Small intestine (tissue), 7 donors: ENCODE results near the gene PARD3B. TPM values are rescaled to one million over a fixed set of nuclear protein-coding genes. Genes with fewer than 3 reads are reported as not detected.
A peak's percentile ranks its signal among the peaks of the same experiment; 100 is the strongest.

Experiments used
- DNase-seq, 2 donors: peaks; one replicate each; pipeline versions ENCODE4 v3.0.0 to v3.0.0-alpha.2; 2013
- FAIRE-seq: peaks from 2 replicates; lab custom pipeline; 2012; peaks lifted over from hg19 to GRCh38; lab: Jason Lieb, UNC
- H3K27ac ChIP-seq, 3 donors: one replicate each; pipeline ENCODE4 v1.5.1; 2013; ENCODE audit warnings: low read length in 2 of 3, mild to moderate bottlenecking in 2 of 3, control low read depth in 1 of 3, inconsistent platforms in 1 of 3, low read depth in 1 of 3, moderate library complexity in 1 of 3
- H3K27me3 ChIP-seq, 3 donors: one replicate each; pipeline ENCODE4 v1.6.1; 2013; ENCODE audit warnings: low read length in 3 of 3, inconsistent platforms in 1 of 3; ENCODE audit not compliant: control insufficient read depth in 3 of 3, insufficient read depth in 3 of 3
- H3K36me3 ChIP-seq, 3 donors: one replicate each; pipeline ENCODE4 v1.6.1; 2013; ENCODE audit warnings: low read length in 3 of 3, inconsistent platforms in 1 of 3, low read depth in 1 of 3, mild to moderate bottlenecking in 1 of 3, moderate library complexity in 1 of 3; ENCODE audit not compliant: control insufficient read depth in 3 of 3, insufficient read depth in 2 of 3
- H3K4me1 ChIP-seq, 3 donors: one replicate each; pipeline ENCODE4 v1.6.1; 2013; ENCODE audit warnings: low read length in 2 of 3, inconsistent platforms in 1 of 3, low read depth in 1 of 3, mild to moderate bottlenecking in 1 of 3, moderate library complexity in 1 of 3; ENCODE audit not compliant: control insufficient read depth in 3 of 3, insufficient read depth in 2 of 3
- H3K4me3 ChIP-seq, 3 donors: one replicate each; pipeline ENCODE4 v1.5.1; 2013; ENCODE audit warnings: low read length in 3 of 3, control low read depth in 1 of 3, inconsistent platforms in 1 of 3, low read depth in 1 of 3, mild to moderate bottlenecking in 1 of 3, moderate library complexity in 1 of 3
- H3K9me3 ChIP-seq, 2 donors: one replicate each; pipeline ENCODE4 v1.6.1; 2013; ENCODE audit warnings: low read depth in 1 of 2, low read length in 1 of 2; ENCODE audit not compliant: control insufficient read depth in 2 of 2, insufficient read depth in 1 of 2
- WGBS, 3 donors: extraction: QIAGEN DNeasy Blood & Tissue Kit; methylation state at CpG; one replicate each; pipeline ENCODE4 v1.1.7; 2013; 5-methylcytosine and 5-hydroxymethylcytosine counted together
- polyA plus RNA-seq, 4 donors: library from polyadenylated mRNA; stranded (reverse) in 3 of 4; unstranded in 1 of 4; fragments of 200-250 nt in 3 of 4; fragments of 120-200 nt in 1 of 4; gene quantifications; one replicate each; pipeline versions ENCODE4 v1.2.1 to v1.2.3, GENCODE V29; 2013
- donor health status: healthy with polysubstance abuse.
- donor health status: control.
- donor health status: control.
- donor health status: Bipolar disorder and iron deficiency.
- donor health status: healthy.

PARD3B gene
- polyA plus RNA-seq, 4 donors = 2.8 to 10.7 (median 3.6) TPM

- DNase-seq (no peak), FAIRE-seq (no peak)
- Histone ChIP-seq H3K27me3 (no peaks in the 10 kb centered on the region), H3K4me1 (no peaks in the 10 kb centered on the region), H3K4me3 (no peak overlapping the region), H3K36me3 (peaks cover 0 to 2% (median 0%) of the 10 kb centered on the region in 3 donors), H3K9me3 (peaks cover 0 to 10% of the 10 kb centered on the region in 2 donors), H3K27ac (no peak overlapping the region)
- WGBS, 3 donors = 77 to 92% (median 86%) methylated on average over 4 of the region's 4 CpGs
Observed at GRCh38 chr2:204863336-204863735, 318.1 kb downstream of the PARD3B start.

GRCh38 chr2:204869132-204869823 is 324.0 kb downstream of the PARD3B start:
- no peak for DNase-seq
- Histone ChIP-seq H3K27me3 (no peaks in the 10 kb centered on the region), H3K4me3 (no peak overlapping the region), H3K27ac (no peak overlapping the region), H3K9me3 (no peaks in the 10 kb centered on the region), H3K4me1 (peaks cover 0 to 2% (median 0%) of the 10 kb centered on the region in 3 donors), H3K36me3 (no peaks in the 10 kb centered on the region)
- FAIRE-seq = no peak
- 58 to 86% (median 75%) methylated on average over 3 of the region's 3 CpGs for WGBS, 3 donors

GRCh38 chr2:204870053-204870452 is 324.8 kb downstream of the PARD3B start:
- DNase-seq = no peak
- no peaks in the 10 kb centered on the region for H3K27me3 ChIP-seq
- H3K27ac ChIP-seq = no peak overlapping the region
- FAIRE-seq = no peak
- 80 to 90% (median 86%) methylated on average over 2 of the region's 2 CpGs for WGBS, 3 donors
- no peaks in the 10 kb centered on the region for H3K9me3 ChIP-seq
- H3K4me3 ChIP-seq = no peak overlapping the region
- no peaks in the 10 kb centered on the region for H3K36me3 ChIP-seq
- peaks cover 0 to 2% (median 0%) of the 10 kb centered on the region in 3 donors for H3K4me1 ChIP-seq

- Histone ChIP-seq H3K9me3 (no peaks in the 10 kb centered on the region), H3K4me3 (no peak overlapping the region), H3K27ac (no peak overlapping the region), H3K36me3 (no peaks in the 10 kb centered on the region), H3K4me1 (peaks cover 0 to 2% (median 0%) of the 10 kb centered on the region in 3 donors), H3K27me3 (no peaks in the 10 kb centered on the region)
- WGBS, 3 donors = 61 to 85% (median 61%) methylated on average over 1 of the region's 1 CpG
- FAIRE-seq (no peak), DNase-seq (peak; percentile 13 to 31)
Observed at GRCh38 chr2:204871231-204871953, 326.1 kb downstream of the PARD3B start.

GRCh38 chr2:204876311-204876710 is 331.0 kb downstream of the PARD3B start:
- H3K4me1 ChIP-seq = peaks cover 0 to 2% (median 0%) of the 10 kb centered on the region in 3 donors
- no peaks in the 10 kb centered on the region for H3K36me3 ChIP-seq
- no peak overlapping the region for H3K4me3 ChIP-seq
- WGBS, 3 donors = 85 to 90% (median 85%) methylated on average over 4 of the region's 4 CpGs
- no peak for FAIRE-seq
- no peaks in the 10 kb centered on the region for H3K9me3 ChIP-seq
- no peak for DNase-seq
- no peaks in the 10 kb centered on the region for H3K27me3 ChIP-seq
- H3K27ac ChIP-seq = no peak overlapping the region

DNA sequence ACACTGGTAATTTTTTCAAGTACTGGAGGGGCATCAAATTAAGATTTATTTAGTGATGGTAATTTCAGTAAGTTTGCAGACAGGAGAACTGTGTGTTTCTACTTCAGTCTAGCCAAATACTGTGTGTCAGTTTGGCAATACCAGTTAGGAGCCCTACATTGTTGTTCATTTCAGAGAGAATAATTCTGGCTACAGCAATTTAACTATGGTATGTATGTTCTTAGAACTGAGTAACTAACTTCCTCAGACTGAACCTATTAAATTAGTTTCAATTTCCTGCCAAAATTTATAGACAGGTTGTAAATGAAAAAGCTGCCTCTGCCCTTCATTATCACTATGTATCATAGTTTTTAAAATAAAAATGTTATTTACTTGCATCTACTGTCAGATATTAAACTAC is 332.4 kb downstream of the PARD3B start:
- FAIRE-seq = no peak
- no peaks in the 10 kb centered on the region for H3K9me3 ChIP-seq
- H3K27me3 ChIP-seq = no peaks in the 10 kb centered on the region
- H3K4me3 ChIP-seq = no peak overlapping the region
- H3K4me1 ChIP-seq = peaks cover 0 to 2% (median 0%) of the 10 kb centered on the region in 3 donors
- DNase-seq = no peak
- H3K36me3 ChIP-seq = no peaks in the 10 kb centered on the region
- H3K27ac ChIP-seq = no peak overlapping the region

- WGBS, 3 donors = 86 to 88% (median 88%) methylated on average over 3 of the region's 3 CpGs
- no peaks in the 10 kb centered on the region for H3K27me3 ChIP-seq
- H3K27ac ChIP-seq = no peak overlapping the region
- H3K4me3 ChIP-seq = no peak overlapping the region
- FAIRE-seq (no peak), DNase-seq (no peak)
- H3K4me1 ChIP-seq = no peaks in the 10 kb centered on the region
- H3K9me3 ChIP-seq = peaks cover 0 to 2% of the 10 kb centered on the region in 2 donors
- no peaks in the 10 kb centered on the region for H3K36me3 ChIP-seq
Observed at GRCh38 chr2:204880928-204881327, 335.7 kb downstream of the PARD3B start.

- WGBS, 3 donors = 64 to 74% (median 67%) methylated on average over 4 of the region's 4 CpGs
- peaks cover 0 to 2% of the 10 kb centered on the region in 2 donors for H3K9me3 ChIP-seq
- FAIRE-seq = no peak
- no peaks in the 10 kb centered on the region for H3K27me3 ChIP-seq
- no peaks in the 10 kb centered on the region for H3K4me1 ChIP-seq
- no peak overlapping the region for H3K4me3 ChIP-seq
- no peak overlapping the region for H3K27ac ChIP-seq
- no peaks in the 10 kb centered on the region for H3K36me3 ChIP-seq
- no peak for DNase-seq
Observed at GRCh38 chr2:204881655-204882054, 336.4 kb downstream of the PARD3B start.
